GM12864 (cell line): ENCODE results near the gene PLD1.

Experiments
- DNase-seq: peaks from one replicate; pipeline ENCODE4 v3.0.0-alpha.2; 2011; ENCODE audit warnings: low read depth
- H3K4me3 ChIP-seq: 2 replicates; pipeline ENCODE4 v1.5.1; 2011; ENCODE audit warnings: mild to moderate bottlenecking, low read depth, low read length, control low read depth
- CTCF ChIP-seq: IDR thresholded peaks from 2 replicates; pipeline ENCODE4 v1.5.1; 2011; ENCODE audit warnings: low read depth, mild to moderate bottlenecking, moderate library complexity, low read length, control low read depth, inconsistent platforms; ENCODE audit errors: missing control alignments

PLD1 gene

DNA sequence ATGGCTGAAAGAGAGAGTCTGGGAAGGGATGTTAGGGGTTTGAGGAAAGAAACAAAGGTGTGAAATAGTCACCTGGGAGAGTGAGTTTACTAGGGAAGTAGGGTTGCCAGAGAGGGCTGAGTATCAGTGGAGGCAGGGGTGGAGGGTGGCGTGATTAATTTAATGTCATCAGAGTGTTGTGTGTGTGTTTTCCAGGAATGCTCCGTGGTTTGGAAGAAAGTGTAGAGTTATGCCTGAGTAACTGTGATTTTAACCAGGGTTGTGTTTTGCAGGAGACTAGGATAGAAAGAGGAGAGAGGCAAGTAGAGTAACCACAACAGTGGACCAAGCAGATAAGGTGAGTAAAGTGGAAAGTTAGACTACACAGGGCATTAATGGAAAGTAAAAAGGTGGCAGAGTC is 27.2 kb downstream of the PLD1 start:
- no peak for TF ChIP-seq CTCF
- no peak for DNase-seq
- no peak overlapping the region for H3K4me3 ChIP-seq

GRCh38 chr3:171782617-171783016 is 27.7 kb downstream of the PLD1 start:
- DNase-seq = no peak
- H3K4me3 ChIP-seq = no peak overlapping the region
- no peak for TF ChIP-seq CTCF

GRCh38 chr3:171781711-171782127 is 28.6 kb downstream of the PLD1 start:
- no peak for DNase-seq
- no peak overlapping the region for H3K4me3 ChIP-seq
- TF ChIP-seq CTCF = no peak

GRCh38 chr3:171778493-171778892 is 31.8 kb downstream of the PLD1 start:
- no peak overlapping the region for H3K4me3 ChIP-seq

DNA sequence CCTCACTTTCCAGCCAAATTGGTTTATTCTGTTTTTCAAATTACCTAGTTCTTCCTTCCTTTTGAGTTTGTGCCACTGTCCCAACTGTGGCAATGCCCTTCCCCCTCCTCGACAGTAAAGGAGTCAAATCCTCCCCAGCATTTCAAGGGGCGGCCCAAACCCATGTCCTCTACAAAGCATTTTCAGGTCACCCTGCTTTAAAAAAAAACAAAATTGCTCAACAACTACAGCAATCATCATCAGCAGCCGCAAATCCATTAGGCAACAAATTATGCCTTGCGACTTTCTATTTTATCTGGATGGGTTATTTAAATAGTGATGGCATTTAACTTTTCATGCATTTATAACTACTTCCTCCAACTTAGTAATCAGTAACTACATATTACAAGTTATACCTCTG is 32.7 kb downstream of the PLD1 start:
- DNase-seq = no peak
- no peak for TF ChIP-seq CTCF
- no peak overlapping the region for H3K4me3 ChIP-seq

More at GRCh38 chr3:171778493-171778892, 31.8 kb downstream of the PLD1 start:
- no peak for DNase-seq
- TF ChIP-seq CTCF = no peak

DNA sequence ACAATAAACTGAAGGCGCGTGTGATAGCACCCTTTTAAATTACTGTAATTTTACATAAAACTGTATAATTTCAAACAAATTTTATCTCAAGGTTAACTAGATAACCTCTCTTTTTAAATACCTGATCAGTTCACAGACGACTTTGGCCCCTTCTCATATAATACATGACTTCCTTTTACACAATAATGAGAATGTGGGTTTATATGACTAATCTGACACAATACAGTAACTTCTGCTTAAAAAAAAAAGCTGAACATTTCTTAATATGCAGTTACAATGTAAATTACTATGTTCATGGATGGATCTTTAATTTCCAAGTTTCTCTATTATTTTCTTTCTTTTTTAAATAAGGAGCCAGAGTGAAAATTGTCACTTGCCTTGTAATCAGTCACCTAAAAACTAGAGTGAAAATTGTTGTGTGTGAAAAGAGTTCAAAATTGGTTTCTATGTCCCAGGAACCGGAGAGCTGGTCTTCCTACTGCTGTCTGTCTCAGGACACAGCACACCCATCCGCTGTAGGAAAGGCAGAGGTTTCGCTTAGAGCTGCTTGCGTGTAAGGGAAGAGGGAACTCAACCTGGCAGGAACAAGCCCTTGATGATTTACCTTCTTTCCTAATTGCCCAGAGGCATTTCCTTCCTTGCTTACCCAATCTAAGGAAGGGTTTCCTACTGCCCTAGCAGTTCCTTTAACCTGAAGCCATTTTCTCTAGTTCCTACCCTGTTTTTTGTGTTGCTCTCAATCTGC is 33.3 kb downstream of the PLD1 start:
- no peak for DNase-seq
- no peak for TF ChIP-seq CTCF
- no peak overlapping the region for H3K4me3 ChIP-seq

GRCh38 chr3:171776411-171776810 is 33.9 kb downstream of the PLD1 start:
- no peak overlapping the region for H3K4me3 ChIP-seq
- TF ChIP-seq CTCF = no peak
- DNase-seq = no peak
